DMS53 treated with DMSO at 0.1 percent for 48 hours (cell line): Measurements from ENCODE around the gene PDLIM4.

Source experiments
- DNase-seq: peaks from one replicate; lab custom pipeline; 2025; ENCODE audit not compliant: unreplicated experiment; lab: John Stamatoyannopoulos, UW

Gene PDLIM4, protein sequence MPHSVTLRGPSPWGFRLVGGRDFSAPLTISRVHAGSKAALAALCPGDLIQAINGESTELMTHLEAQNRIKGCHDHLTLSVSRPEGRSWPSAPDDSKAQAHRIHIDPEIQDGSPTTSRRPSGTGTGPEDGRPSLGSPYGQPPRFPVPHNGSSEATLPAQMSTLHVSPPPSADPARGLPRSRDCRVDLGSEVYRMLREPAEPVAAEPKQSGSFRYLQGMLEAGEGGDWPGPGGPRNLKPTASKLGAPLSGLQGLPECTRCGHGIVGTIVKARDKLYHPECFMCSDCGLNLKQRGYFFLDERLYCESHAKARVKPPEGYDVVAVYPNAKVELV

DNA sequence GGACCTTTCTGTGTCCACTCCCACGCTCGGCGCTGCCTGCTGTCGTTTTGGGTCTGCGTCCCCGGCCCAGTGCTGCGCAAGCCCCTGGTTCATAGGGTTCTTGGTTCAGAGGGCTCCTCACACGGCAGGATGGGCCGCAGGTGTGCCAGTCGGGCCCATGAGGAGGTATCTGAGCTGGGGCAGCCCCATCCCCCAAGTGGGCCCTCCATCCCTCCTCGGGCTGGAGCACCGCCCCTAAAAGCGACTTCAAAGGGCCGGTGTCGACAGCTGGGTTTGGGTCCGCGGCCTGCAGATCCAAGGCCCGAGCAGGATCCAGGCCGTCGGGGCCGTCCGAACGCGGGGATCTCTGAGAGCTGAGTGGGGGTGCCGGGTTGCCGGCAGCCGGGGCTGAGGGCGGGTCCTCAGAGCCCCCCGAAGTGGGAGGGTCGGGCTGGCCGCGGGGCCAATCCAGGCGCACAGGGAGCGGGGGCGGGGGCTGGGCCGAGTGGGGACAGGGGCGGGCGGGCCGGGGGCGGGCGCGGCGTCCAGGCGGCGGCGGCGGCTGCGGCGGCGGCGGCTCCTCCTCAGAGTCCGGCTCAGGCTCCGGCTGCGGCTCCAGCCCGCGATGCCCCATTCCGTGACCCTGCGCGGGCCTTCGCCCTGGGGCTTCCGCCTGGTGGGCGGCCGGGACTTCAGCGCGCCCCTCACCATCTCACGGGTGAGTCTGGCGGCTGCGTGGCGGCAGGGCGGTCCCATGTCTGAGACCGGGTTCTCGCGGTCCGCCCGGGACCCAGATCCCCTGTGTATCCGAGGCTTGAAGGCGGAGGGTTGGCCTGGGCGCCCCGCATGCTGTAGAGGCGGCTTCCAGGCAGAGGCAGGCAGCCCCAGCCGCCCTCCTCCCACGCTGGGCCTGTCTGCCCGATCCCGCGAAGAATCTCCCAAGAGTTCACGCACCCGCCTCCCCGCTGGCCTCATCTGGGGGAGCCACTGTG lies at the start of gene PDLIM4:
PDLIM4 (plus strand) TSS at position 566 of the 971 bp plus-strand sequence; CDS start at position 605, 39 bp downstream.
- no peak for DNase-seq

DNA sequence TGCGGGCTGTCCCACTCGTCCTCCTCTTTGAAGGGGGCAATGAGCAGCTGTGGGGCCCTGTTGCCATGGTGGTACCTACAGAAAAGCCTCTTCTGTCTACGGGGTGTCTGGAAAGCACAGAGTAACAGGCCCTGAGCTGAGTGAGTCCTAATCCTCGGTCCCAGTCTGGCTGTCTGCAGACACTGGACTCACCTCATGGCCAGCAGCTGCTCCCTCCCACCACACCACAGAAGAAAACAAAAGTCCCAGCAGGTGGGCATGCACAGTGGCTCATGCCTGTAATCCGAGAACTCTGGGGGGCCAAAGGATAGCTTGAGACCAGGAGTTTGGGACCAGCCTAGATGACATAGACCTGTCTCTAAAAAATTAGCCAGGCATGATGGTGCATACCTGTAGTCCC lies 49.7 kb upstream of the PDLIM4 start:
- no peak for DNase-seq

DNA sequence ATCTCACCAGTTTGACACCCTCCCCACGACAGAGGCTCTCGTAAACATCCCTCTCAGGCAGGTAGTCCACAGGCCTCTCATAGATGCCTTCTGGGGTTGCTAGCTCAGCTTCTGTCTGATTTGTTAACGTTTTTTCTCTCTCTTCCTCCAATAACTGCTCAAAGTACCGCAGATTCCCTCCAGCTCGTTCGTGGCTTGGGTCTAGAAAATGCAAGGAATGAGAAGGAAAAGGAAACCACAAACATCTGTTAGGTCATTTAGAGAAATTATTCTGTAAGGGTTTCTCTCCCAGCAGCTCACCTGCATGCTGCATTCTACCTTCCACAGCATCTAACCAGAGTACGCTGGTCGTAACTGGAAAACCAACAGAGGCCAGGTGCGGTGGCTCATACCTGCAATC lies 48.4 kb upstream of the PDLIM4 start:
- DNase-seq: no peak

DNA sequence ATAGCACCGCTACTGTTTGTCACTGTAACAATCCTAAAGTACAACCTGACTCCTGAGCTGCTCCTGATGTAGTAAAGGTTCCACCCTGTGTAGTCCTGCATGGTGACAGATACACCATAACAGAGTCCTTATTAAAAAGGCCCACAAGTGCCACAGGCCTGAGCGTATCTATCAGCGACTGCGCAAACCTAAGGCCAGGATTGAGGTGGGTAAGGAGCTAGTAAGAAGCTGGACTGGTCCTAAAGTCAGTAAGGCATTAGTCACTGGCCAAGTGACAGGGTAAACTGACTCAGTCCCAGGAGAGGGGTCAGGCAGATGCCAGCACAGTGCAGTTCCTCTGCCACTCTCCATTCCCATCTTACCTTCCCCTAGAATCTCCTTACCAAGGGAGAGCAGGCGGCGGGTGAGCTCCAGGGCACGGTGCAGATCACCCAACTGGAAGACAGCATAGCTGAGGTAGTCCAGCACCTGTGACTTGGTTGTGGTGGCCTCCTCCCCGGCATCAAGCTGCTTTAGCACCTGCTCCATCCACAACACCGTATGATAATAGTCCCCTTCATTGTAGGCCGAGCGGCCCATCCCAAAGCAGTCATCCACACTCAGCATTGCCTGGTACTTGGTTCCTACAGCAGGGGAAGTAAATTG lies 47.5 kb upstream of the PDLIM4 start:
- no peak for DNase-seq

DNA sequence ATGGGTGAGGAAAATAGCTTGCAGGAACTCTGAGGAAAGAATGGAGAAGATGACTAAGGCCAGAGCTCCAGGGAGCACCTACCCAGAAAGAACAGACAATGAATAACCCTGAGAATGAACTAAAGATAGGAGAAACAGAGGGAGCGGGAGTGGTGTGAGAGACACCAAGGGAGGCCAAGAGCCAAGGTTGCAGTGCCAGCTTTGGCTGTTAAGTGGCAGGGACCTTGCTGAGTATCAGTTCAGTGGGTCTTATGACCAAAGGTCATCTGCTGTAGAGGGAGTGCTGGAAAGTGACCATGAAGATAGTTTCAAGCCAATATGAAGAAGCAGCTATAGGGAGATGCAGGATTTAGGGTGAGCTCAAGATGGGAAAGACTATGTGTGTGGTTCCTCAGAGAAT lies 46.6 kb upstream of the PDLIM4 start:
- DNase-seq: no peak

DNA sequence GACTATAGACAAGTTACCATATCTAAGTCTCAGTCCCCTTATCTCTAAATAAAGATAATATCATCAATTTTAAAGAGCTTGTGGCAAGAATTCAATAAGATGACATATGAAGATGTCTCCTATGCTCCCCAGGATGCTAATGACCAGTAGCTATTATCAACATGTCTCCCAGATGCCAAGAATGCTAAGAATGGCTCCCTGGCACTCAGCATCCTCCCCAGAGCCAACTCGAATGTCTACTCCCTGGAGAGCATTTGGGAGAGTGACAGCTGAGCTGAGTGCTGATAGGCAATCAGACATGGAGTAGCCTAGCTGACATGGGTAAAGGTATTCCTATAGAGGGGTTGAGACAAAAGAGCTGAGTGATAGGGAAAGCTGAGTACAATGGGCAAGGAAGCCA lies 45.7 kb upstream of the PDLIM4 start:
- no peak for DNase-seq

DNA sequence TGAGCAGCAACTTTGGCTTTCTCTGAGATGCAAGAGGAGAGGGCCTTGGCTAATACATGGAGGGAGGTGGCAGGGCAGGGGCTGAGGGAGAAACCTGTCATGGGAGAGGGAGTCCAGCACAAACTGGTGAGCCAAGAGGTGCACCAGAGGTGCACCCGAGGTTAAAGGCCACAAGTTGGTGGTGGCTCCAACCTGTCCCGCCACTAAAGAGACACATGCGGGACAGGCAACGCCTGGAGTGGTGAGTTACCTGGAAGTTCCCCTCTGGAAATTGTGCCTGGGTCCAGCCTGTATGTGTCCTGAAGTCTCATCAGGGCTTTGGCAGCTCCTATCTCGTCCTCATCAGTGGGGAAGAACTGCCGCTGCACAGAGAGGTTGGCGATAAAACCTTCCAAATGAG lies 43.8 kb upstream of the PDLIM4 start:
- no peak for DNase-seq

DNA sequence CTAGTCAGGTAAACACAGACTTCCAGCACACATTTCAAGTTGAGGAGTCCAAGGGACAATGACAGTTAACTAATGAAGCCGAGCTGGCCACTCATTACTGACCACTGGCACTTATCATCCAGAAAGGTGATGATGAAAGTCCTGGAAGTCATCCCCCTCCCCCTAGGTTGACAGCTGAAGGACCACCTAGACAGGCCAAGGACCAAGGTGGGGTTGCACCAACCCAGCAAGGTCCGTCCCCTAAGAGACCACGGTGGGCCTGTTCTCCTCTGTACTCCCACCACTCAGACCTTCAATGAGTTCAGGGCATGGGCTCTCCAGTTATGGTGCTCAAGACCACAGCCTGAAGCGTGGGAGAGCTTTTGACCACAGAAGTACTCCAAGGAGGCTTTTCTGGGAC lies 43.0 kb upstream of the PDLIM4 start:
- no peak for DNase-seq

DNA sequence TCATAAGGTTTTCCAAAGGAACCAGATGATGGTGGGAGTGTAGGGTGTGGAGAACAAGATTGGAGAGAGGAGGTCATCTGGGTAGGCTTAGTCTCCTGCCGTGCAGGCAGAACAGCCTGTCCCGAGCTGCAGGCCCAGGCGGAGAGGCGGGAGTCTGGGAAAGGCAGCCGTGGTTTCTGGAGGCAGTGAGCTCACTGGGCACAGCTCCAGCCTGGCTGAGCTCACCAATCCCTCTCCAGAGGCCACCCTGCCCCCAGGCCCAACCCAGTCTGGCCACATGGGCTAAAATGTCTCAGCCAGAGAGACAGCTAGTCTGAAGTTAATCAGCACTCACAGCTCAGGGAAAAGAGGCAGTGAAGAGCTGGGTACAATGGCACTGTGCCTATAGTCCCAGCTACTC lies 42.2 kb upstream of the PDLIM4 start:
- DNase-seq: no peak

DNA sequence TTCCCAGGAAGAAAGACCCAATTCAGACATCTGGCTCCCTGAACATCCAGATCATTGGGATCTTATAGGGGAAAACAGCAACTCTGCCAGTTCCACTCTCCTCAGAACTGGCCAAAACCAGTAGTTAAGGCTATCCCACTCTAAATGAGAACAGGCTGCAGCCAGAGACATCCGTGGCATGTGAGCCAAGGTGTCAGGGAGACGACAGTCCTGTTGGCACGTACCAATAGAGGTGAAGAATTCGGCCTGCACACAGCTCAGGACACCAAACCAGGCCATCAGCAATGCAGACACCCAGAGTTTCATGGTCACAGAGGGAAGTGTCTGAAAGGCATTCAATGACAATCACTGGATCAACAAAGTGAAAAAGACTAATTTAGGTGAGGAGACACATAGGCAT lies 39.2 kb upstream of the PDLIM4 start:
- no peak for DNase-seq

DNA sequence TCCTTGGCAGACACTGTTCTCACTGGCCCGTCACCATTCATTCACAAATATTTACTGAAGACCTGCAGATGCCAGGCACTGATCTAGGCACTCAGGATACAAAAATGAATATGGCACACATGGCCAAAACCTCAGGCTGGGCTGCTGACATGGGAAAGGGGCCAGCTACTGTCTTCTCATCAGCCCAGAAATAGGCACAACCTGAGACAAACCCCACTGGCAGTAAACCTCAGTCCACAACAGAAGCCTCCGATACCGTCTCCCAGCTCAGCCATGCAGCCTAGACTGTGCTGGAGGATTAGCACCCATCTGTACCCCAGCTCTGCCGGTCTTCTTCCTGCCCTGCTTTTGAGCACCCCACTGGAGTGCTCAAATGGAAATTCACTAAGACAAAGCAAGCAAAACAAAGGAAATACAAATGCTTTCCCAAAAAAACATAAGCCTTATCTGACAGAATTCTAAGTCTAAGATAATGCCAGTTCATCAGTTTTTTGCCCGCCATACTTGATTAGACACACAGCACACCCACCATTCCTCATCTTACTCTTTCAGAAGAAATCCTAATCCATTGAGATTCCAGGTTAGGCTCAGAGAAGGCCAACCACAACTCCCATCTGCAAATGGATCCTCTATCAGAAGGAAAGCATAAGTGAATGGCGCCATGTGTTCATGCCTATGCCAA lies 38.1 kb upstream of the PDLIM4 start:
- DNase-seq: no peak

DNA sequence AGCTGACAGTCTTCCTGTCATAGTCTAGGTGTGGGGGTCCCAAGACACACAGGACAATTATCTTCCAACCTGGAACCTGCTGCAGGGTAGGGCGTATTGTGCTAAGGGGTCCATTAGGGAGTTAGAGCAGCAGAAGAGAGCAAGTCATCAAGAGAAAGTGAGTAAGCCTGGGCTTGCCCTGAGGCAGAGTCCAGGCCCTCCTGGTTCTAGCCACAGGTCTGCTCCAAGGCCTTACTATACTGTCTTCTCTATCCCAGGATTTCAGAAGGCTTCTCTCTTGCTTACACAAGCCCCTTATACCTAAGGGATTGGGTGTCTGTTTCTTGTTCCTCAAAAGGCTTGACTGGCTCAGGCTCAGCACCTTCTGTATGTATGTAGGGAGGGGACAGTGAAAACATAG lies 37.5 kb upstream of the PDLIM4 start:
- no peak for DNase-seq

DNA sequence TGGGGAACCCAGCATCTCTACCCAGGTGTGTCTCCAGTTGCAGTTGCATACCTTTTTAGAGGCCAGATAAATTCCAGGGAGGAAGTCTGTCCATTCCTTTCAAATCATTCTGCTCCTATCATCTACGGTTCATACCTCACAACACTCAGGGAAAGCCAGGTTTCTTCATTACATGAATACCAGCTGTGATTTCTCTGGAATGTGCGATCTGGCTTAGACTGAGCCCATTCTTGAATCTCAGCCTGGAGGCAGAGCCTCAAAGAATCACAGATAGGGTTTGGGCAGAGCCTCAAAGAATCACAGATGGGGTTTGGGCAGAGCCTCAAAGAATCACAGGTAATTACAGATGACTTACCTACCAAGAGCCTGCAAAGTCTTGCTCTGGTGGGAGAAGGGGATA lies 37.0 kb upstream of the PDLIM4 start:
- no peak for DNase-seq

DNA sequence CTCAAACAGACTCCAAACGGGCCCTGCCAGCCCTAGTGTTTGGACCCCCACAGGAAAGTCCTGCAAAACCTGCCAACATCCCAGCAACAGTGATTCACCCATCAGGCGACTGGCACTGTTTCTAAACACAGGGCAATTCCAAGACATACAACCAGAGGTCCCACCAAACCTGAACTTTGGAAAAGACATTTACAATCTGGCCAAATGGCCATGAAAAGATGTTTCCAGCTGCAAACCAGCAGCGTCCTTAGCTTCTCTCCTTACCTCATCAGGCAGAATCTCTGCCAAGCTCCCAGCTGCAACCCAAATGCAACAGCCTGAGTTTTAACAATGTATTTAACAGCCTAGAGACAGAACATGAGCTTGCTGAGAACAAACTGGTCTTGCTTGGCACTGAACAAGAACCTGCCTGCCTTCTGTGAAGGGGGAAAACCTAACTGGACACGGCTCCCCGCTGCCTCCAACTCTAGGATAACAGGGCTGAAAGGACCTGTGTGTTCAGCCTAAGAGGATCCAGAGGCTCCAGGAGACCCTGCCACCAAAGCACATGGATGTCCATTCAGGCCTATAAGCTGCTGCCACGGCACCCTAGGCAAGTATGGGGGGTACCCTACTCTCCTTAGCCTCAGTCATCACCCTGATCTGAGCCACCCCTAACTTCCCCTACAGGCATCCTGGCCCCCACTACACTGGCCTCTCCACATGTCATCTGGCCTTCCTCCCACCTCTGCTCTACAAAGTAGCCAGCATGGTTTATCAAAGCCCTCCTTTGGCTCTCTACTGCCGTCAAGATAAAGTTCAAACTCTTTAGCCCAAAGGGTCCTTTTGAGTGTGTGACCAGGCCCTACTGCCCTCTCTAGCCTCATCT lies 35.5 kb upstream of the PDLIM4 start:
- DNase-seq: no peak

DNA sequence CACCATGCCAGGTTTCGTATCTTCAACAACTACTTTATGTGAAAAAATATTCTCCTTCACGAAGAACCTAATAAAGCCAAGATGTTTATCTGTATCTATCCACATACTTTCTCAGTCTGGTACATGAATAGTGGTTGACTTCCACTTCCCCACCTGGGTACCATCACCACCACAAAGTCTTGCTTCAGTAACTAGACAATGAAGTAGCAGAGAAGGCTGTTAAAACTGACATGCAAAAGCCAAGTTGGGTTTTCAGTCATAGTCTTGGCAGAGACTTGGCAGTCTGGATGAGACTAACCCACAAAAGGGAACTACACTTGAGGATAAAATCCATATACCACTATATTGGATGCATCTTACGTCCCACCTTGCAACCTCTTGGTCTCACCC lies 34.9 kb upstream of the PDLIM4 start:
- no peak for DNase-seq

DNA sequence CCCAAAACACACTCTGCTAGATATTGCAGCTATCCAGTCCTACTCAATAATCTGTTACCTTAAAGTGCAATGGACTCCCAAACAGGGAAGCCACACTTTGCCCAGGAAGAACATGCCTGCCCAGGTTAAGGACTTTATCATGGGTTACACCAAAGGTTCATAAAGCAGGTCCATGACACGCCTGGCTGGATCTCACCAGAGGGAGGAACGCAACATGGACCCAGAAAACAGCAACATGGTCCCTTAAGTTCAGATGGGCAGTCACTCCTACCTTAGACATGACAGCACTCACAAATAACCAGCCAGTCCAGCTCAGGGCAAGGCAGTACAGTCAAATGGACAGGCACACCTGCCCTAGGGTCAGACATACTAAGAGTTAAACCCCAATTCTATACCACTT lies 33.6 kb upstream of the PDLIM4 start:
- no peak for DNase-seq

DNA sequence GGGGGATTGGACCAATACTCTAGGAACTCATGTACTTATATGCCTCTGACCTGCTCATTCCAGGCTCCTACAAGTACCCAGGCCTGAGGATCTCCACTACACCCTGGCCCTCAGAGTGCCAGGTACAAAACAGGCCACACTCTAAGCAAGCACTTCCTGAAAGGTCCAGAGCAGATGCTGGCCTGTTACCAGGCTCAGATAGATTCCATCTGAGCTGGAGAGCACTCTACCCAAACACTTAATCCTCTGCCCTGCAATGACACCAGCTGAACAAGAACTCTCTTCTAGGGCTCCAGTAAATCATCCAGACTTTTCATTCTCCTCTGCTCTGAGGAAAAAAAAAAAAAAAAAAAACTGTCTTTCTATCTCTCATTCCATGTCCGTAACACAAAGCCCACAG lies 32.8 kb upstream of the PDLIM4 start:
- no peak for DNase-seq

DNA sequence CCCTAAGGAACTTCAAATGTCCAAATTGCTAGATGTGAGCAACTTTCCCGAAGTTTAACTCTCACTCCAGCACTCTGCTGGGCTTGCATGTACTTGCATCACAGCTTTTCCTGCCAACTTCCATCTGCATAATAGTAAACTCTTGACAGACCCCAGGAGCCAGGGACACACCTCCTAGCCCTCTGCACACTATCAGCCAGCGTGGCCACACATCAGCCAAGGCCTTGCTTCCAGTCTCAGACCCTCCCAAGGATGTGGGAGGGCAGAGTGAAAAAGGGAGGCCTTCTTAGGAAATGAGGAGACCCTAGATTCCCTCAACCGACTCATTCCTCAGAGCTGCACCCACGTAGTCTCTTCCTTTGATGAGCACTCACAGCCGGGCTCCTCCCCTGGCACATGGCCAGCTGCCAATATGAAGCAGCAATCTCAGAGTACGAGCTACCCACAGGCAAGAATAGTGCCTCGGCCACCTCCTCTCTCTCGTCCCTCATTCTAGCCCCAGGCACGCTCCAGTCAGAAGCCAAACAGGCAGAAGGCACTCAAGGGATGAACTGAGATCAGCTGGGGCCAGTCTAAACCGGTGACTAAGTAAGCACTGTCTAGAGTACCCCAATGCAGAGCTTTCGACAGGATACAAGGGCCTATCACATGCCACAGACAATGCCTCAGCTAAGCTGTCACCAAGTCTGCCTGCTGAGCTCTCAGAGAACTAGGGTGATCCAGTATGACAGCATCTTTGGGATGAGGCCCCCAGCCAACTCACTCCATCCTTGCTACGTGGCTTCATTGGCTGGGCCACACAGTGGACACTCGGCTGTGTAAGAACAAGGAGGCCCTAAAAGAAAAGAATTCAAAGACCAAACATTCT lies 32.1 kb upstream of the PDLIM4 start:
- DNase-seq: peak; percentile 13

DNA sequence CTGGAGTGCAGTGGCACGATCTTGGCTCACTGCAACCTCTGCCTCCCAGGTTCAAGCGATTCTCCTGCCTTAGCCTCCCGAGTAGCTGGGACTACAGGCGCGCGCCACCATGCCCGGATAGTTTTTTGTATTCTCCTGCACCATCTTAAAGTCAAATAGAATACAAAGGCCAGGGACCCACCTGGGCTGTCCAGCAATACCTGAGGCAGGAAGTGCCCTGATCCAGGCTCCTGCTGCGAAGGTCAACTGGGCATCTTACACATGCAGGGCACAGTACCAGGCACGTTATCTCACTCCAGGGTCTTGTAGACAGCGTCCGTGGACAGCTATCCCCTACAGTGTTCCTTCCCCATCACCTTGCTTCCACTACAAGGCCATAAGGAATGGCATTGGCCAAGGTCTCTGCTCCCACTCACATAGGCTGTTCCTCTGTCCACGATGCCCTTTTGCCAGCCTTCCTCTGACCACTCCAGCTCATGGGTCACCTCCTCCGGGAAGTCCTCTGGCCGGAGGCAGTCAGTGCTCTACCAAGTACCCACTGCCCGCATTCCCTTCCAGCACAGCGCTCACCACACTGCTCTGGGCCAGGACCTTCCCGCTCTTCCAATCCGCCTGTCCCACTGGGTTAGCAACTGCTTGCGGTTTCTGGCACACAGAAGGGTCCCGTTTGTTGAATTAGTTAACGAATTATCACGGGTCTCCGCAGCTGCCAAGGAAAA lies 30.8 kb upstream of the PDLIM4 start:
- DNase-seq: no peak
